Inflammatory macrophage treated with lipopolysaccharide for 1 hour (primary cell): Measurements from ENCODE around the gene CD27.
"Not testable (repeated sequence)": the region's sequence is repeated elsewhere in the genome, so short reads cannot be mapped to it uniquely, and the experiment has no call there.

ENCODE experiments used
- DNase-seq, 2 donors: peaks; one replicate each; pipeline ENCODE4 v3.0.0-alpha.2; 2020 to 2022

The CD27 gene

DNA sequence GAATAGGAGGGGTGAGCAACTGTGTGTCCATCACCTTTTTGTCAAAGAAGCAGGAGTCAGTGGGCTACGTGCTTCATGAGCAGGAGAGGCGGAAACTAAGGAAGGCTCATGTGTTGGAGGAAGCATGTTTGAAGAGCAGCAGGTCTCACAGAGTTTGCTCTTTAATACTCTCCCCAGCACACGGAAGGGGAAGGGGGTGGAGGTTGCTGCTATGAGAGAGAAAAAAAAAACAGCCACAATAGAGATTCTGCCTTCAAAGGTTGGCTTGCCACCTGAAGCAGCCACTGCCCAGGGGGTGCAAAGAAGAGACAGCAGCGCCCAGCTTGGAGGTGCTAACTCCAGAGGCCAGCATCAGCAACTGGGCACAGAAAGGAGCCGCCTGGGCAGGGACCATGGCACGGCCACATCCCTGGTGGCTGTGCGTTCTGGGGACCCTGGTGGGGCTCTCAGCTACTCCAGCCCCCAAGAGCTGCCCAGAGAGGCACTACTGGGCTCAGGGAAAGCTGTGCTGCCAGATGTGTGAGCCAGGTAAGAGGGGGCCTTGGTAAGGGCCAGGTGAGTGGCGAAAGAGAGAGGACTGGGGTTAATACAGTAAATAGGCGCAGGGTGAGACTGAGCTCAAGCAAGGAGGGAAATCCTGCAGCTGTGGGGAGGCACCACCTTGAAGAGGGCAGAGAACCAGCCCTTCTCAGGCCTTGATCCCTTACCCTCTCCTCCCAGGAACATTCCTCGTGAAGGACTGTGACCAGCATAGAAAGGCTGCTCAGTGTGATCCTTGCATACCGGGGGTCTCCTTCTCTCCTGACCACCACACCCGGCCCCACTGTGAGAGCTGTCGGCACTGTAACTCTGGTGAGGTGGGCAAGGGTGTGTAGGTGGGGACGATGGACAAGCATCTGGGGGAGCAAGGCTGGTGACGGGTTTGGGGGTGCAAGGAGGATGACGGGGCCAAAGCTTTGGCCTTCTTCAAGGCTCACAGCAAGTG is at the start of gene CD27:
TSS of gene CD27 (plus strand) at position 252 of the 985 bp plus-strand sequence. CDS start at position 393, 141 bp downstream.
- DNase-seq: no peak

- no peak for DNase-seq
Observed at GRCh38 chr12:6396031-6396430, 48.7 kb upstream of the CD27 start.

- DNase-seq: no peak
Observed at GRCh38 chr12:6399884-6400644, 44.7 kb upstream of the CD27 start.

GRCh38 chr12:6404390-6404789 is 40.4 kb upstream of the CD27 start:
- DNase-seq: no peak

GRCh38 chr12:6405963-6406362 is 38.8 kb upstream of the CD27 start:
- no peak for DNase-seq

DNA sequence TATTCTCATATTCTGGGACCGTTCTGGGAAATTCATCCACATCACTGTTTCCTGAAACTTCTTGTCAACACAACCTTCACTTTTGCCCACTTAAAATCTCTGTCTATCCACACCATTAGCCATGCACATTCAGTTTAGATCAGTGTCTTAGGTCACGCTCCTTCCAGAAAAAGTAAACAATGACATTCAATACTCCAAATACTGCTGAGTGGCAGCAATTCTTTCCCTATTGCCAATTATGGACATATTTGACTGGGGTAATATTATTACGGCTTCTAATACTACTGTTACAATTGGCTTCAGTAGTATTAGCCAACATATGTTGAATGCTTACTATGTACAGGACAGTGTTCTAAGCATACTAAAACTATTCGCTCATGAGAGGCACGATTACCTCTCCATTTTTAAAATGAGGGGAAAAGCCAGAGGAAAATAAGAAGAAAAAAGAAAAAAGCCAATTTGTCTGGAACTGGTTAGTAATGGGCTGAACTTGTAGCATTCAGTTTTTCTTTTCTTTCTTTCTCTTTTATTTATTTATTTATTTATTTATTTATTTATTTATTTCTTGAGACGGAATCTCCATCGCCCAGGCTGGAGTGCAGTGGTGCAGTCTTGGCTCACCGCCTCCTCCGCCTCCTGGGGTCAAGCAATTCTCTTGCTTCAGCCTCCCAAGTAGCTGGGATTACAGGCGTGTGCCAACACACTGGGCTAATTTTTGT is 37.4 kb upstream of the CD27 start:
- DNase-seq: no peak

DNA sequence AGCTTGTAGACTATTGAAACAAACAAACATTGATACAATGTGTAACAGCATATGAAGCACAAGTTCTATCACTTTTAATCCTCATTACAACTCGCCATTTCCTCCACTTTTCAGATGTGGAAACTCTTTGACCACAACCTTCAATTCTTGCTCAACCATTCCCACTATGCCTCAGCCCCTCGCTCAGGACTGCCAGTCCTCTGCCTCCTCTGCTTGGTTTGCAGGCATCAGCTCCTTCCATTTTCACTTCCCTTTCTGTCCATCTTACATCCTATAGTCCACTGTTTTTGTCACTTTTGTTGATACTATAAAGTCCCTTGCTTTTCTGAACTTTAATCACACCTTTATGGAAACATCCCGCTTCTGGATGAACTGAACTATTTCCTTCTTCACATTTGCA is 28.2 kb upstream of the CD27 start:
- DNase-seq: peak; percentile 67 to 77

DNA sequence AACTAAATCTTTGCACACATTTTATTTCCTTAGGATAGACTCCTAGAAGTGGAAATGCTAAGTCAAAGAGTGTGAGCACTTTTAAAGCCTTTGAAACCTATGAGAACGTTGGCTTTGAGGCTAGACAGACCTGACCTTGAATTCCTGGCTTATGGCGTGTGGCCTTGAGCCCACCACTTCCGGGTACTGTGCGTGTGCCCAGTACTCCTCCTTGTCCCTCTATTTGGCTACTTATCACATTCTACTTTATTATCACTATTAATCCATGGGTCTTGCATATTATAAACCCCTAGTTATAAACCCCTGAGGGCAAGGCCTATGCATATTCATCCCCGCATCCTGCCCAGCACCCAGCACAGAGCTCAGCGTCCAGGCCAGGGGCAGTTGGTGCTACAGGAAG is 26.0 kb upstream of the CD27 start:
- DNase-seq: no peak

DNA sequence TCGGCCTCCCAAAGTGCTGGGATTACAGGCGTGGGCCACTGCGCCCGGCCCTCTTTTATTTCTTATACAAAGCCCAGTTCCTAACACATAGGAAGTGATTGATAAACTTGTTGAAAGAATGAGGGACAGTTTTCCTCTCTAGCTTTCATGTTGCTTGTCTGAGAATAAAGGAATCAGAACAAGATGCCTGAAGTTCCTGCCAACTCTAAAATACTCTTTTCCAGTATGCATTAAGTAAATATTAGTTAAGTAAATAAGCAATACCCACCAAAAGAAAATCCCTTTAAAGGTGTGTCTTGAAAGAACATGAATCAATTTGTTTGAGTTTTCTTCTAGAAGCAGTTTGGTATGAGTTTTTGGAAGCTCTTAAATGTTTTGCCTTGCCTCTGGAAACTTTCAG is 24.4 kb upstream of the CD27 start:
- no peak for DNase-seq

DNA sequence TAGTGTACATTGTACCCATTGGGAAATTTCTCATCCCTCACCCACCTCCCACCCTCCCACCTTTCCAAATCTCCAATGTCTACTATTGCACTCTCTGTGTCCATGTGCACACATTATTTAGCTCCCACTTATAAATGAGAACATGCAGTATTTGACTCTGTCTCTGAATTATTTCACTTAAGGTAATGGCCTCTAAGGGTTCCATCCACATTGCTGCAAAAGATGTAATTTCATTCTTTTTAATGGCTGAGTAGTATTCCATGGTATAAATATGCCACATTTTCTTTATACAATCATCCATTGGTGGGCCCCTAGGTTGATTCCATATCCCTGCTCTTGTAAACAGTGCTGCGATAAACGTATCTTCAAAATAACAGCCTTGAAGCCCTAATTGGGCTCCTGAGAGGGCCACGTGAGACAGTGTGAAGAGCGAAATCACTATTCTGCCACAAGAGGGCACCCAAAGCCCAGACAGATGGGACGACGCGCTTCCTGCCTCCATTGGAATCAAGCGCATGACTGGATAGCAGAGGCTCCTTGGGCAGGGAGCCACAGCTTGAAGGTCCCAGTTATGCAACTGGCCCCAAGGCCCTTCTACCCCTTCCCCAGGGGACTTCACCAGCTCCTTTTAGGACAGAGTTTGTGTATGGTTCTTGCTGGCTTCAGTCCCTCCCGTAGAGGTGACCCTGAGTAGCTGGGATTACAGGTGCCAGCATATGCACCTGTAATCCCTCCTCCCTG is 21.3 kb upstream of the CD27 start:
- DNase-seq: peak; percentile 88 to 96

DNA sequence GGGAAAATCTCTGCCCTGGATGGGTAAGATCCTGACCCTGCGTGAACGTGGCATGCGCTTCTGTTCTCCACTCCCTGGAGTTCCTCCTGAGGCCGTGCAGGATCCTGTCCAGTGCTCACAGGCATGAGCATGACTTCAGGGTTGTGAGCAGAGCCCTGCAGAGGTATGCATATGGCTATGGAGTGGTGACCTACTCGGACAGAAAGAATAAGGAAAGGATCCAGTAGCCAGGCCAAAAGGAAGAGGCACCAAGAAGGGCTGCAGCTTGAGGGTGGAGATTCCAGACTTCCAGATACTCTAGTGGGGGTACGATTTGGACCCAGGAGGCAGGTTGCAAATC is 20.8 kb upstream of the CD27 start:
- DNase-seq: no peak

DNA sequence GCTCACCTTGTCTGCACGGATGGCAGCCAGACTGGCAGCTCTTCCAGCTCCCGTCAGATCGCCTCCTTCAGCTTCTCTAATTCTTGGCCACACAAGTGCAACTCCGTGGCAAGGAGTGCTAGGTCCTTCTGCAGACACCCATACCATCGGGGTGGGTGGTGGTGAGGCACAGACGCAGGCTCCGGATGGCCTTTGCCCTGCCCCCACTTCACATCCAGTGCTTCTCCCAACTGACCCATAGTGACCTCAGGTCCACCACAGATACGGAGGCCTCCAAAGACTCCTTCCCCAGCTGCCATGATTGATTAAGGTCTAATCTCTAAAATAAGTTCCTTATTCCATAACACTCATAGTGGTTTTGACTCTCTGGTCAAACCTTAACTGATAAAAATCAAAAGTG is 19.9 kb upstream of the CD27 start:
- no peak for DNase-seq

GRCh38 chr12:6425590-6426531 is 18.9 kb upstream of the CD27 start:
- peak; percentile 47 to 77 for DNase-seq

GRCh38 chr12:6426882-6427671 is 17.7 kb upstream of the CD27 start:
- DNase-seq: peak; percentile 75 to 91

GRCh38 chr12:6427796-6428195 is 17.0 kb upstream of the CD27 start:
- not testable (repeated sequence) for DNase-seq

GRCh38 chr12:6428326-6428725 is 16.4 kb upstream of the CD27 start:
- peak in 1 of 2 donors; percentile 16 for DNase-seq

DNA sequence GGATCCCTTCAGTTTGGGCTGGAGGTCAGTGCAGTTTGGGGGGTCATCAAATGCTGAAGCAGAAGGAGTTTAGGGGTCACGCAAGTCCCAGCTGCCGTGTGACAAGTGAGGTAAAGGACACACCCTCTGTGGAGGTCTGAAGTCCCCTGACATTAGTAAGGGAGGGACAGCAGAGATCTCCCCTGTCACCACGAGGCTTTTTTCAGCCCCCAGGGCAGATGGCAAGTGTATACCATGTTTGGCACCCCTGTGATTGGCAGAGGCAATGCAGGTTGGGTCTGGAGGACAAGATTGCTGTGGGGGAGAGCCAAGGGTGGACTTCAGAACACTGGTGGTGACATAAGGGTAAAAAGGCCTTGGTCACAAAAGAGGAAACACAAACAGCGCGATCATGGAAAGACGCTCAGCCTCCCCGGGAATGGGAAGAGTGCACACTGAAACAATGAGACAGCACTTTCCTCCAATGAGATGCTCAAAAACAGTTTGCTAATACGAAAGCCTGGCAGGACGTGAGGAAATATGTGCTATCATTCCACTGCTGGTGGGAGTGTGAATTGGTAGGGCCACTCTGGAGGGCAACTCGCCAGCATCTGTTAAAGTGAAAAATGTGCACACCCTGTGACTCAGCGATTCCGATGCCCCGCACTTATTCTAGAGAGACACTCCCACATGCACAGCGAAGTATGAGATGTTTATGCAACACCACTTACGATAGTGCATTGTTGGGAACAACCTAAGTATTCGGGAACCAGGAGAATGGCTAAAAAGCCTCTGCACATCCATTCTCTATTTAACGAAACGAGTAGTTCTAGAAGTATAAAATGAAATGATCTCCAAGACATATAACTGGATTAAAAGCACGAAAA is 14.4 kb upstream of the CD27 start:
- peak; percentile 78 to 87 for DNase-seq

DNA sequence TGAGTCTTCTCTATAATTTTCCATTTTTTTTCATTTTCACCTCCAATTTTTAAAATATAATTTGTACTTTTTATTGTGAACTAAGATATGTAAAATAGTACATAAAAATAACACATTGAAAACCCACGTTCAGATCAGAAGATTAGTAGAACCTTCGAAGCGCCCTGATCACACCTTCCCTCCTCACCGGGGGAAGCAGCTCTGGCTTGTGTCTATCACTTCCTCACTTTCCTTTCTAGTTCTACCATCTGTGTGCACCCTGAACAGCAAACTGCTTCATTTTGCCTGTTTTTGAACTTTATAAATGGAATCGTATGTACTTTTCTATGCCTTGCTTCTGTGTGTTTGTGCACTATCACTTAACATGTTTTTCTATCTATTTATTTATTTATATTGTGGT is 11.8 kb upstream of the CD27 start:
- no peak for DNase-seq
